Measurements from ENCODE around the gene IQGAP1.

IQGAP1 gene

DNA sequence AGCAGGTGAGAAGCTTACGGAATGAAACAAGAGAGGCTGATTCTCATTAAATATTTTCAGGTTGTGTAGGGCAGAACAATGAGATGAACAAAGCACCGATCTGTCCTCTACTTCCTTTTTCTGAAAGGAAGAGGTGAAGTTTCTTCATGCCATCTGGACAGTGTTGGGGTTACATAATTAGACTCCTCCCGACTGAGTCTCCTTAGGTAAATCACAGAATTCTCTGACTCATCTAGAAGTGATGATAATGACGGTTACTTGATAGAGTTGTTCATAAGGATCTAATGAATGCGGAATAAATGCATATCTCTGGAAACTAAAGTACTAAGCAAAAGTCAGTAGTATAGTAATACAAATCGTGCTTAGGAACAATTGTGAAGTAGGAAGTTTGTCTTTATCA, 162.9 kb downstream of the IQGAP1 start (continued):
- TF ChIP-seq, protein P1, sequence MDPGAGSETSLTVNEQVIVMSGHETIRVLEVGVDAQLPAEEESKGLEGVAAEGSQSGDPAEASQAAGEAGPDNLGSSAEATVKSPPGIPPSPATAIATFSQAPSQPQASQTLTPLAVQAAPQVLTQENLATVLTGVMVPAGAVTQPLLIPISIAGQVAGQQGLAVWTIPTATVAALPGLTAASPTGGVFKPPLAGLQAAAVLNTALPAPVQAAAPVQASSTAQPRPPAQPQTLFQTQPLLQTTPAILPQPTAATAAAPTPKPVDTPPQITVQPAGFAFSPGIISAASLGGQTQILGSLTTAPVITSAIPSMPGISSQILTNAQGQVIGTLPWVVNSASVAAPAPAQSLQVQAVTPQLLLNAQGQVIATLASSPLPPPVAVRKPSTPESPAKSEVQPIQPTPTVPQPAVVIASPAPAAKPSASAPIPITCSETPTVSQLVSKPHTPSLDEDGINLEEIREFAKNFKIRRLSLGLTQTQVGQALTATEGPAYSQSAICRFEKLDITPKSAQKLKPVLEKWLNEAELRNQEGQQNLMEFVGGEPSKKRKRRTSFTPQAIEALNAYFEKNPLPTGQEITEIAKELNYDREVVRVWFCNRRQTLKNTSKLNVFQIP (CRISPR knock-in tag; IDR thresholded peaks at IDR 0.05; ENCODE audit: borderline replicate concordance, low read depth), result no peak
- TF ChIP-seq TCF4 (CRISPR knock-in tag; IDR thresholded peaks at IDR 0.05; ENCODE audit: borderline replicate concordance) (no peak), CSDC2 (CRISPR knock-in tag; IDR thresholded peaks at IDR 0.05) (no peak)
